K562 (cell line): ENCODE data around the gene BECN2. TPM values are rescaled to one million over a fixed set of nuclear protein-coding genes. Genes with fewer than 3 reads are reported as not detected.

Source experiments
- ATAC-seq: fragments of 200-7000 bp; cut with Tn5 transposase; 3 replicates; pipeline ENCODE4 v1.9.1; 2020; ENCODE audit warnings: moderate library complexity
- BruUV-seq: library from RNA; stranded (reverse); fragments of 400-500 nt; replicated peaks from 2 replicates; lab custom pipeline; 2021; lab: Mats Ljungman, UMichigan
- CTCF ChIA-PET: fragments of 300-600 bp; formaldehyde crosslinking; extraction: SDS; loops from one replicate; lab custom pipeline; 2021; ENCODE audit warnings: low intra/inter-chr PET ratio; lab: Yijun Ruan, JAX
- POLR2A ChIA-PET: fragments of 300-600, 350-650 bp; sonication (Branson Sonifier 250); formaldehyde crosslinking; extraction: SDS; loops from one replicate; lab custom pipeline; 2021; ENCODE audit warnings: antibody characterized with exemption, inconsistent platforms; lab: Yijun Ruan, JAX
- DNase-seq, 4 experiments: peaks; one replicate each; pipeline versions ENCODE4 v3.0.0 to v3.0.0-alpha.2; 2011 to 2018; ENCODE audit warnings: low spot score in 3 of 4, mixed read lengths in 3 of 4; ENCODE audit errors: extremely low read depth in 1 of 4
- FAIRE-seq: peaks from 2 replicates; lab custom pipeline; 2011; peaks lifted over from hg19 to GRCh38; lab: Jason Lieb, UNC
- H2AFZ ChIP-seq: 2 replicates; pipeline ENCODE4 v1.6.0; 2011; ENCODE audit warnings: low read depth, low read length, control low read depth, inconsistent platforms
- H3K27ac ChIP-seq: fragments of 200-600 bp; 3 replicates; pipeline ENCODE4 v1.8.0; 2011; ENCODE audit warnings: low read depth, mild to moderate bottlenecking, control low read depth, inconsistent platforms, low read length, moderate library complexity, mixed read lengths; ENCODE audit errors: extremely low read depth
- H3K27me3 ChIP-seq, 2 experiments: fragments of 300-600 bp in 1 of 2; 2 replicates in 1 of 2; 3 replicates in 1 of 2; pipeline versions ENCODE4 v1.6.0 to v1.8.0; 2011; ENCODE audit warnings: inconsistent platforms in 2 of 2, low read length in 2 of 2, mild to moderate bottlenecking in 1 of 2, mixed read lengths in 1 of 2, moderate library complexity in 1 of 2; ENCODE audit not compliant: control insufficient read depth in 2 of 2, insufficient read depth in 2 of 2
- H3K36me3 ChIP-seq: fragments of 300-600 bp; 3 replicates; pipeline ENCODE4 v1.8.0; 2011; ENCODE audit warnings: mild to moderate bottlenecking, low read length, inconsistent platforms; ENCODE audit not compliant: control insufficient read depth, insufficient read depth
- H3K4me1 ChIP-seq, 2 experiments: fragments of 200-600 bp in 1 of 2; replicated peaks in 1 of 2; 2 replicates in 1 of 2; 3 replicates in 1 of 2; pipeline versions ENCODE4 v1.5.1 to v1.8.0; 2011; ENCODE audit warnings: inconsistent platforms in 2 of 2, low read length in 2 of 2, mild to moderate bottlenecking in 1 of 2, mixed read lengths in 1 of 2, moderate library complexity in 1 of 2; ENCODE audit not compliant: control insufficient read depth in 2 of 2, insufficient read depth in 2 of 2
- H3K4me2 ChIP-seq: 2 replicates; pipeline ENCODE4 v1.6.1; 2011; ENCODE audit warnings: low read length, control low read depth, inconsistent platforms, mixed read lengths; ENCODE audit not compliant: insufficient read depth
- H3K4me3 ChIP-seq: fragments of 200-600 bp; sonication (generic), shearing (Covaris generic); 2 replicates; pipeline ENCODE4 v1.5.1; 2016; ENCODE audit warnings: control low read depth, inconsistent platforms
- H3K79me2 ChIP-seq: fragments of 200-600 bp; 3 replicates; pipeline ENCODE4 v1.8.0; 2011; ENCODE audit warnings: low read length, inconsistent platforms; ENCODE audit not compliant: control insufficient read depth, insufficient read depth
- H3K9ac ChIP-seq, 2 experiments: 2 replicates each; pipeline versions ENCODE4 v1.6.0 to v1.6.1; 2011; ENCODE audit warnings: low read depth in 2 of 2, low read length in 2 of 2, control low read depth in 1 of 2, inconsistent platforms in 1 of 2, mild to moderate bottlenecking in 1 of 2, mixed read lengths in 1 of 2; ENCODE audit not compliant: insufficient read depth in 1 of 2
- H3K9me1 ChIP-seq: one replicate; pipeline ENCODE4 v1.6.0; 2011; ENCODE audit warnings: inconsistent platforms, mild to moderate bottlenecking, low read length, moderate library complexity; ENCODE audit not compliant: control insufficient read depth, insufficient read depth
- H3K9me3 ChIP-seq: replicated peaks from 2 replicates; pipeline ENCODE4 v1.5.1; 2011; ENCODE audit warnings: low read depth, low read length, inconsistent platforms; ENCODE audit not compliant: control insufficient read depth, insufficient read depth
- H4K20me1 ChIP-seq: replicated peaks from 2 replicates; pipeline ENCODE4 v1.6.1; 2011; ENCODE audit warnings: low read length, inconsistent platforms, mixed read lengths; ENCODE audit not compliant: control insufficient read depth, insufficient read depth
- ARID3B ChIP-seq: fragments of 250-450 bp; sonication (Bioruptor Pico); IDR thresholded peaks from 2 replicates; pipeline ENCODE4 v1.4.0; 2020; ENCODE audit warnings: borderline replicate concordance
- GTF2A2 ChIP-seq: IDR thresholded peaks from 2 replicates; pipeline ENCODE4 v1.6.1; 2016; ENCODE audit warnings: mild to moderate bottlenecking, missing genetic modification characterization, missing compliant biosample characterization
- HDAC1 ChIP-seq, 2 experiments: fragments of 450-650 bp; IDR thresholded peaks; 2 replicates each; pipeline ENCODE4 v1.6.1; 2016 to 2017; ENCODE audit warnings: inconsistent platforms in 1 of 2, mild to moderate bottlenecking in 1 of 2, moderate library complexity in 1 of 2
- KAT7 ChIP-seq: sonication (generic); formaldehyde crosslinking; IDR thresholded peaks from 2 replicates; pipeline ENCODE4 v1.8.0; 2022; ENCODE audit warnings: missing genetic modification reagents, mild to moderate bottlenecking, borderline replicate concordance
- MYNN ChIP-seq, 2 experiments: sonication (generic); formaldehyde crosslinking in 1 of 2; IDR thresholded peaks; 2 replicates each; pipeline versions ENCODE4 v1.5.0 to v1.6.1; 2016 to 2020; ENCODE audit warnings: antibody characterized with exemption in 1 of 2, missing genetic modification reagents in 1 of 2
- ZNF175 ChIP-seq: fragments of 200-800 bp; sonication (Bioruptor generic); IDR thresholded peaks from 2 replicates; pipeline ENCODE4 v1.6.1; 2016; ENCODE audit warnings: low read depth, mild to moderate bottlenecking, missing genetic modification characterization, missing compliant biosample characterization
- ZNF695 ChIP-seq: fragments of 450-650 bp; formaldehyde crosslinking; IDR thresholded peaks from 2 replicates; pipeline ENCODE4 v1.4.0; 2020; ENCODE audit warnings: mild to moderate bottlenecking, moderate library complexity
- WGBS: fragments of 100-300 bp; shearing (Covaris generic); methylation state at CpG from one replicate; pipeline ENCODE4 v1.1.6; 2016; ENCODE audit warnings: low coverage, mixed read lengths; ENCODE audit not compliant: insufficient coverage; ENCODE audit errors: missing lambda C conversion rate; 5-methylcytosine and 5-hydroxymethylcytosine counted together
- in situ Hi-C: fragments of 300-500 bp; cut with MboI; formaldehyde crosslinking; loops from 4 replicates; pipeline ENCODE4 v1.15.0; 2018; ENCODE audit warnings: inconsistent platforms, mixed read lengths
- intact Hi-C: fragments of 100-400 bp; cut with micrococcal nuclease; formaldehyde crosslinking; loops from 2 replicates; pipeline ENCODE4 v1.14.2; 2022
- polyA plus RNA-seq, 8 experiments: library from polyadenylated mRNA; depleted of rRNA in 4 of 8; stranded (reverse) in 5 of 8; unstranded in 3 of 8; fragments of >200 nt; fragmentation: Nextera tagmentation in 2 of 8; fragmentation: Illumina TruSeq in 1 of 8; extraction: Ambion mirVana in 2 of 8; extraction: Trizol in 1 of 8; gene quantifications; 2 replicates each; pipeline versions ENCODE4 v1.2.1 to v1.2.3, GENCODE V29; 2011 to 2014; ENCODE audit warnings: inconsistent platforms in 1 of 8, missing spikeins in 1 of 8
- total RNA-seq, 7 experiments: library from RNA; depleted of rRNA in 6 of 7; stranded (reverse); fragments of >200 nt in 6 of 7; fragmentation: Illumina TruSeq in 2 of 7; extraction: Trizol in 2 of 7; gene quantifications; 2 replicates each; pipeline versions ENCODE4 v1.2.1 to v1.2.3, GENCODE V29; 2011 to 2021; ENCODE audit warnings: low replicate concordance in 1 of 7
- TF ChIP-seq, protein P1 (sequence below), 2 experiments: fragments of 450-650 bp in 1 of 2; sonication (generic) in 1 of 2; formaldehyde crosslinking in 1 of 2; IDR thresholded peaks in 1 of 2; conservative IDR thresholded peaks in 1 of 2; 2 replicates each; pipeline versions ENCODE4 v1.6.1 to v1.8.1; 2016 to 2023; ENCODE audit warnings: mild to moderate bottlenecking in 2 of 2, moderate library complexity in 2 of 2, inconsistent platforms in 1 of 2, missing genetic modification reagents in 1 of 2

BECN2 gene
- total and polyA plus RNA-seq, 9 of the 15 experiments (the other 6 are each of a cell fraction or from before 2014, with no cell fraction given) = not detected

DNA sequence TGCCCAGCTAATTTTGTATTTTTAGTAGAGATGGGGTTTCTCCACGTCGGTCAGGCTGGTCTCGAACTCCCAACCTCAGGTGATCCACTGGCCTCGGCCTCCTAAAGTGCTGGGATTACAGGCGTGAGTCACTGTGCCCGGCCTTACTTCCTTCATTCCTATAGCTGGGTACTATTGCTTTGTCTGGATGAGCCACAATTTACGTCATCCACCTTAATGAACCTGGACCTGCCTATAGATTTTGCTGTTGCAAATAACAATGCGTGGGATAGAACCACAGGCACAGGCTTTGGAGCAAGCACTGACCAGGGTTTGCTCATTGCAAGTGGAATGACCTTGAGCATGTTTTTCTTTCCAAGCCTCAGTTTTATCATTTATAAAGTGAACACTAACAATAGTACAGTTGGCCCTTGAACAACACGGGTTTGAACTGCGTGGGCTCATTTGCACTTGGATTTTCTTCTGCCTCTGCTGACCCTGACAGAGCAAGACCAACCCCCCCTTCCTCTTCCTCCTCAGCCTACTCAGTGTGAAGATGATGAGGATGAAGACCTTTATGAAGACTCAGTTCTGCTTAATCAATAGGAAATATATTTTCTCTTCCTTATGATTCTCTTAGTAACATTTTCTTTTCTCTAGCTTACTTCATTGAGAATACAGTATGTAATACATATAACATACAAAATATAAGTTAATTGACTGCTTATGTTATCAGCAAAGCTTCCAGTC, 33.3 kb upstream of the BECN2 start:
- no peaks in the 10 kb centered on the region for H3K9me3 ChIP-seq
- in situ Hi-C loops (no loop called here), intact Hi-C loops (no loop called here)
- H3K9ac ChIP-seq = no peak overlapping the region
- ATAC-seq (no peak), FAIRE-seq (peak; percentile 35), DNase-seq (no peak)
- no peaks in the 10 kb centered on the region for H4K20me1 ChIP-seq
- H3K4me2 ChIP-seq = no peak overlapping the region
- no peak overlapping the region for H3K27ac ChIP-seq
- no peaks in the 10 kb centered on the region for H3K79me2 ChIP-seq
- ChIA-PET POLR2A (no interaction called here), CTCF (no interaction called here)
- no peaks in the 10 kb centered on the region for H3K4me1 ChIP-seq
- no peak overlapping the region for H2AFZ ChIP-seq
- 2% methylated on average over 10 of the region's 10 CpGs for WGBS
- peaks cover 24 to 44% of the 10 kb centered on the region in 2 experiments for H3K27me3 ChIP-seq
- H3K4me3 ChIP-seq = no peak overlapping the region
- BruUV-seq = no TSS peak
- TF ChIP-seq ARID3B (CRISPR knock-in tag) (no peak), MYNN (IDR thresholded peaks at IDR 0.05) (no peak), MYNN (CRISPR knock-in tag; IDR thresholded peaks at IDR 0.05) (no peak), ZNF695 (CRISPR knock-in tag) (no peak), HDAC1 (IDR thresholded peaks at IDR 0.05) (no peak), ZNF175 (CRISPR knock-in tag) (no peak), KAT7 (no peak), GTF2A2 (tag) (no peak)
- TF ChIP-seq, protein P1, sequence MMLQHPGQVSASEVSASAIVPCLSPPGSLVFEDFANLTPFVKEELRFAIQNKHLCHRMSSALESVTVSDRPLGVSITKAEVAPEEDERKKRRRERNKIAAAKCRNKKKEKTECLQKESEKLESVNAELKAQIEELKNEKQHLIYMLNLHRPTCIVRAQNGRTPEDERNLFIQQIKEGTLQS (IDR thresholded peaks at IDR 0.05) = peak; percentile 41
- TF ChIP-seq, protein P1 (CRISPR knock-in tag; conservative IDR thresholded peaks at IDR 0.05) = no peak
- H3K9me1 ChIP-seq = no peaks in the 10 kb centered on the region
- H3K36me3 ChIP-seq = no peaks in the 10 kb centered on the region
